ENCODE data around the gene UBE2Z. TPM values are rescaled to one million over a fixed set of nuclear protein-coding genes. Genes with fewer than 3 reads are reported as not detected.

The UBE2Z gene
- total and polyA plus RNA-seq, 2 of the 13 experiments (the other 11 are each of a cell fraction or from before 2014, with no cell fraction given) = 63.2 to 122 TPM

DNA sequence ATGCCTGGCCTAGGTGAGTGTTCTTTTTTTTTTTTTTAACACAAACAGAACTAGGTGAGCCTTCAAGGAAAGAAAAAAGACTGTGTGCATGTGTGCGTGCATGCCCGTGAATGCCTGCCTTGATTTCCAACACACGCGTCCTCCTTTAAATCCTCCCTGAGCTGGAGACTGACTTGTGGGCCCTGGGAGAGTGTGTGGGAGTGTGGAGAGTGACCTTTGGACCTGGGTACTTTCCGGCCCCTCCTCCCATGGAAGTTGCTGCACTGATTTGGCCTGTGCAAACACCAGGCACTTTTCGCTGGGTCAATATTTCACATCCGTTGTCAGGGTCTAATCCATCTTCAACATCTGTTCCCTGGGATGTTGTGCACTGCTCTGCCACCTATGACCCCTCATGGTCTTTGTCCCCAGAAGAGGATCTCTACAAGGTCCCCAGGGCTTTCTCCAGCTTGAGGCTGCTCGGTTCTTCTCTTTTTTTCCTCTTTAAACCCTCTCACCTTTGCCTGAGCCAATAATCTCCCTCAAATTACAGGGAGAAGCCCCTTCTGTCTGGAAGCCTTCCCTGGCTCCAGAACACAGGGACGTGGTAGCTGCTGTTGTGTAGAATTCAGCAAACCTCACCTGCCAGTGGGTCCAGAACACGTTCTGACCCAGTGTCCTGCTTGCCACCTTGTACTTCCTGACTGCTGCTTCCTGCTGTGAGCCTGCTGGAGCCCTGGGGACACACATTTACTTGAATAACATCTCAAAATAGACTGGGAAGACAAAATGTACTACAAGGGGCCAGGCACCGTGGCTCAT, 36.5 kb upstream of the UBE2Z start (continued):
- TF ChIP-seq ZSCAN31 (CRISPR knock-in tag; IDR thresholded peaks at IDR 0.05; ENCODE audit: low read depth) = peak; percentile 98
- peak; percentile 99 for TF ChIP-seq ERF (CRISPR knock-in tag; IDR thresholded peaks at IDR 0.05)
- TF ChIP-seq, protein P1, sequence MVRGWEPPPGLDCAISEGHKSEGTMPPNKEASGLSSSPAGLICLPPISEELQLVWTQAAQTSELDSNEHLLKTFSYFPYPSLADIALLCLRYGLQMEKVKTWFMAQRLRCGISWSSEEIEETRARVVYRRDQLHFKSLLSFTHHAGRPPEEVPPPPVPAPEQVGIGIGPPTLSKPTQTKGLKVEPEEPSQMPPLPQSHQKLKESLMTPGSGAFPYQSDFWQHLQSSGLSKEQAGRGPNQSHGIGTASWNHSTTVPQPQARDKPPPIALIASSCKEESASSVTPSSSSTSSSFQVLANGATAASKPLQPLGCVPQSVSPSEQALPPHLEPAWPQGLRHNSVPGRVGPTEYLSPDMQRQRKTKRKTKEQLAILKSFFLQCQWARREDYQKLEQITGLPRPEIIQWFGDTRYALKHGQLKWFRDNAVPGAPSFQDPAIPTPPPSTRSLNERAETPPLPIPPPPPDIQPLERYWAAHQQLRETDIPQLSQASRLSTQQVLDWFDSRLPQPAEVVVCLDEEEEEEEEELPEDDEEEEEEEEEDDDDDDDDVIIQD (CRISPR knock-in tag; IDR thresholded peaks at IDR 0.05; ENCODE audit: low read depth) = peak; percentile 95
- peak; percentile 61; the same call in 1 of the 2 replicates for TF ChIP-seq KAT2B (IDR thresholded peaks at IDR 0.05; ENCODE audit: borderline replicate concordance, low read depth, low read length)
- peak; percentile 99 for TF ChIP-seq PHF5A (CRISPR knock-in tag; IDR thresholded peaks at IDR 0.05; ENCODE audit: low read depth, unreplicated experiment)
- no peak for TF ChIP-seq ADNP (CRISPR knock-in tag; IDR thresholded peaks at IDR 0.05)
- TF ChIP-seq ZEB1 (IDR thresholded peaks at IDR 0.05; ENCODE audit: insufficient replicate concordance, low read depth) = peak; percentile 94
- TF ChIP-seq, protein P2, sequence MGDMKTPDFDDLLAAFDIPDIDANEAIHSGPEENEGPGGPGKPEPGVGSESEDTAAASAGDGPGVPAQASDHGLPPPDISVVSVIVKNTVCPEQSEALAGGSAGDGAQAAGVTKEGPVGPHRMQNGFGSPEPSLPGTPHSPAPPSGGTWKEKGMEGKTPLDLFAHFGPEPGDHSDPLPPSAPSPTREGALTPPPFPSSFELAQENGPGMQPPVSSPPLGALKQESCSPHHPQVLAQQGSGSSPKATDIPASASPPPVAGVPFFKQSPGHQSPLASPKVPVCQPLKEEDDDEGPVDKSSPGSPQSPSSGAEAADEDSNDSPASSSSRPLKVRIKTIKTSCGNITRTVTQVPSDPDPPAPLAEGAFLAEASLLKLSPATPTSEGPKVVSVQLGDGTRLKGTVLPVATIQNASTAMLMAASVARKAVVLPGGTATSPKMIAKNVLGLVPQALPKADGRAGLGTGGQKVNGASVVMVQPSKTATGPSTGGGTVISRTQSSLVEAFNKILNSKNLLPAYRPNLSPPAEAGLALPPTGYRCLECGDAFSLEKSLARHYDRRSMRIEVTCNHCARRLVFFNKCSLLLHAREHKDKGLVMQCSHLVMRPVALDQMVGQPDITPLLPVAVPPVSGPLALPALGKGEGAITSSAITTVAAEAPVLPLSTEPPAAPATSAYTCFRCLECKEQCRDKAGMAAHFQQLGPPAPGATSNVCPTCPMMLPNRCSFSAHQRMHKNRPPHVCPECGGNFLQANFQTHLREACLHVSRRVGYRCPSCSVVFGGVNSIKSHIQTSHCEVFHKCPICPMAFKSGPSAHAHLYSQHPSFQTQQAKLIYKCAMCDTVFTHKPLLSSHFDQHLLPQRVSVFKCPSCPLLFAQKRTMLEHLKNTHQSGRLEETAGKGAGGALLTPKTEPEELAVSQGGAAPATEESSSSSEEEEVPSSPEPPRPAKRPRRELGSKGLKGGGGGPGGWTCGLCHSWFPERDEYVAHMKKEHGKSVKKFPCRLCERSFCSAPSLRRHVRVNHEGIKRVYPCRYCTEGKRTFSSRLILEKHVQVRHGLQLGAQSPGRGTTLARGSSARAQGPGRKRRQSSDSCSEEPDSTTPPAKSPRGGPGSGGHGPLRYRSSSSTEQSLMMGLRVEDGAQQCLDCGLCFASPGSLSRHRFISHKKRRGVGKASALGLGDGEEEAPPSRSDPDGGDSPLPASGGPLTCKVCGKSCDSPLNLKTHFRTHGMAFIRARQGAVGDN (CRISPR knock-in tag; IDR thresholded peaks at IDR 0.05) = peak; percentile 82
- TF ChIP-seq ZSCAN9 (CRISPR knock-in tag; IDR thresholded peaks at IDR 0.05; ENCODE audit: borderline replicate concordance) = peak; percentile 97
- peak; percentile 56 to 74 for TF ChIP-seq POLR2A (IDR thresholded peaks at IDR 0.05; ENCODE audit: insufficient read depth in 1 of 2, low read depth in 2 of 2, low read length in 2 of 2)
- peak; percentile 44; the same call in 1 of the 2 replicates for TF ChIP-seq KDM5A (IDR thresholded peaks at IDR 0.05; ENCODE audit: borderline replicate concordance, low read length)
- TF ChIP-seq MBD4 (IDR thresholded peaks at IDR 0.05; ENCODE audit: borderline replicate concordance, low read length) = no peak; the same call in 1 of the 2 replicates
- TF ChIP-seq ZBTB1 (CRISPR knock-in tag; IDR thresholded peaks at IDR 0.05; ENCODE audit: borderline replicate concordance) = no peak
- peak; percentile 69 for TF ChIP-seq PHF8 (CRISPR knock-in tag; IDR thresholded peaks at IDR 0.05)
- TF ChIP-seq TBX3 (IDR thresholded peaks at IDR 0.05; ENCODE audit: borderline replicate concordance) = peak; percentile 88; the same call in 1 of the 2 replicates
- peak; percentile 71; the same call in 1 of the 2 replicates for TF ChIP-seq ZC3H13 (CRISPR knock-in tag; IDR thresholded peaks at IDR 0.05)
- TF ChIP-seq, protein P3, sequence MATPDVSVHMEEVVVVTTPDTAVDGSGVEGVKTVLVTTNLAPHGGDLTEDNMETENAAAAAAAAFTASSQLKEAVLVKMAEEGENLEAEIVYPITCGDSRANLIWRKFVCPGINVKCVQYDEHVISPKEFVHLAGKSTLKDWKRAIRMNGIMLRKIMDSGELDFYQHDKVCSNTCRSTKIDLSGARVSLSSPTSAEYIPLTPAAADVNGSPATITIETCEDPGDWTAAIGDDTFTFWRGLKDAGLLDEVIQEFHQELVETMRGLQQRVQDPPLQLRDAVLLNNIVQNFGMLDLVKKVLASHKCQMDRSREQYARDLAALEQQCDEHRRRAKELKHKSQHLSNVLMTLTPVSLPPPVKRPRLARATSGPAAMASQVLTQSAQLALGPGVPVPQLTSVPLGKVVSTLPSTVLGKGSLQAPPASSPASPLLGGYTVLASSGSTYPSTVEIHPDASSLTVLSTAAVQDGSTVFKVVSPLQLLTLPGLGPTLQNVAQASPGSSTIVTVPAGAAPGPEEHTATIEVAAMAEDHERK (CRISPR knock-in tag; IDR thresholded peaks at IDR 0.05; ENCODE audit: low read depth) = no peak; the same call in 1 of the 2 replicates
- no peak for TF ChIP-seq ZNF484 (CRISPR knock-in tag; IDR thresholded peaks at IDR 0.05; ENCODE audit: borderline replicate concordance, low read depth)
- TF ChIP-seq ZNF264 (CRISPR knock-in tag; IDR thresholded peaks at IDR 0.05) = peak; percentile 94
- peak; percentile 95 for TF ChIP-seq ZNF772 (CRISPR knock-in tag; IDR thresholded peaks at IDR 0.05)
- TF ChIP-seq, protein P4, sequence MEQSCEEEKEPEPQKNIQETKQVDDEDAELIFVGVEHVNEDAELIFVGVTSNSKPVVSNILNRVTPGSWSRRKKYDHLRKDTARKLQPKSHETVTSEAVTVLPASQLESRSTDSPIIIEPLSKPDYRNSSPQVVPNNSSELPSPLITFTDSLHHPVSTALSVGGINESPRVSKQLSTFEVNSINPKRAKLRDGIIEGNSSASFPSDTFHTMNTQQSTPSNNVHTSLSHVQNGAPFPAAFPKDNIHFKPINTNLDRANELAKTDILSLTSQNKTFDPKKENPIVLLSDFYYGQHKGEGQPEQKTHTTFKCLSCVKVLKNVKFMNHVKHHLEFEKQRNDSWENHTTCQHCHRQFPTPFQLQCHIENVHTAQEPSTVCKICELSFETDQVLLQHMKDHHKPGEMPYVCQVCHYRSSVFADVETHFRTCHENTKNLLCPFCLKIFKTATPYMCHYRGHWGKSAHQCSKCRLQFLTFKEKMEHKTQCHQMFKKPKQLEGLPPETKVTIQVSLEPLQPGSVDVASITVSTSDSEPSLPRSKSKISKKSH (CRISPR knock-in tag; IDR thresholded peaks at IDR 0.05; ENCODE audit: borderline replicate concordance) = no peak
- TF ChIP-seq ZNF678 (CRISPR knock-in tag; IDR thresholded peaks at IDR 0.05) = peak; percentile 80

All from HepG2 (cell line).